ENCODE results near the gene PTPN12.

GRCh38 chr7:77498659-77499379, 38.3 kb upstream of the PTPN12 start:
- no peak for TF ChIP-seq CTCF (IDR thresholded peaks at IDR 0.05)
- no peak for TF ChIP-seq POLR2A (IDR thresholded peaks at IDR 0.05)
